ENCODE data around the gene PRSS35.
"Not testable (repeated sequence)": the region's sequence is repeated elsewhere in the genome, so short reads cannot be mapped to it uniquely, and the experiment has no call there.

PRSS35 gene

GRCh38 chr6:83518816-83519480, 6.6 kb downstream of the PRSS35 start:
- no peak for DNase-seq (ENCODE audit: low spot score)

GRCh38 chr6:83536034-83536646, 23.8 kb downstream of the PRSS35 start:
- no peak for DNase-seq (ENCODE audit: low spot score)

DNA sequence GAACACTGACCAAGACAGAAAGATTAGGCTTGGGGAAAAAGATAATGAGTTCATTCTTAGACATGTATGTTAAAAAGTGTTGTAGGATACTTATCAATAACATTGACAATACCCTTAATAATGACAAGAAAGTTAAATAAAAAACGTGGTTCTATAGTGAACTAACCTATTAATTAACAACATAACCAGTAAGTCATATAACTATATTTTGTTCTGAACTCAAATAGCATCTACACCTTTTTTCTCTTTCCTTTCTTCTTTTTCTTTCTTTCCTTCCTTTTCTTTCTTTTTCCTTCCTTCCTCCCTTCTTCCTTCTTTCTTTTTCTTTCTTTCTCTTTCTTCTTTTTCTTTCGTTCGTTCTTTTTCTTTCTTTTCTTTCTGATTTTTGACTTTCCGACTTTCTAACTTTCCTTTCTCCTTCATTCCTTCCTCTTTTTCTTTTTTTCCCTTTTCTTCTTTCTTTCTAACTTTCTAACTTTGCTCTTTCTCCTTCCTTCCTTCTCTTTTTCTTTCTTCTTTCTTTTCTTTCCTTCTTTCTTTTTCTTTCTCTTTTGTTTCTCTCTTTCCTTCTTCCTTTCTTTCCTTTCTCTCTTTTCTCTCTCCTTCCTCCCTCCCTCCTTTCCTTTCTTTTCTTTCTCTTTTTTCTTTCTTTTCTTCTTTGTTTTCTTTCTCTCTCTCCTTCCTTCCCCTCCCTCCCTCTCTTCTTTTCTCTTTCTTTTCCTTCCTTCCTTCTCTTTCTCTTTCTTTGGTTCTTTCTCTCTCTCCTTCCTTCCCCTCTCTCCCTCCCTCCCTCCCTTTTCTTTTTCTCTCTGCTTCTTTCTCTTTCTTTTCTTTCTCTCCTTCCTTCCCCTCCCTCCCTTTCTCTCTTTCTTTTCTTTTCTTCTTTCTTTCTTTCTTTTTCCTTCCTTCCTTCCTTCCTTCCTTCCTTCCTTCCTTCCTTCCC, 24.6 kb downstream of the PRSS35 start:
- DNase-seq (ENCODE audit: low spot score): no peak

DNA sequence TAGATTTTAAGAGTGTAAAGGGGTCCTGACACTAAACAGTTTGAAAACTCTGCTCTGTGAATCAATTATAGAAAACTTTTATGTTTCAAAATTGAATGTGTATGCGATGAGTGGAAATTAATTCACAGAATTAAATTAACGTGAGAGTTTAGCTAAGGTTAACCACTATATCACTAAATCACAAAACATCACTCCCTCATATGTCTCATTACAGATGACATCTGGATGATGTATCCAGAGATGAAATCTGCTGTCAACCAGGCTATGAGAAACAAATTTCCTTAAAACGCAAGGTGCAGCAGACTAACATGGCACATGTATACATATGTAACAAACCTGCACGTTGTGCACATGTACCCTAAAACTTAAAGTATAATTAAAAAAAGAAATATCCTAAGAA, 27.3 kb downstream of the PRSS35 start:
- no peak for DNase-seq (ENCODE audit: low spot score)

- no peak for DNase-seq (ENCODE audit: low spot score)
Measured at GRCh38 chr6:83546636-83547035, 34.3 kb downstream of the PRSS35 start.

DNA sequence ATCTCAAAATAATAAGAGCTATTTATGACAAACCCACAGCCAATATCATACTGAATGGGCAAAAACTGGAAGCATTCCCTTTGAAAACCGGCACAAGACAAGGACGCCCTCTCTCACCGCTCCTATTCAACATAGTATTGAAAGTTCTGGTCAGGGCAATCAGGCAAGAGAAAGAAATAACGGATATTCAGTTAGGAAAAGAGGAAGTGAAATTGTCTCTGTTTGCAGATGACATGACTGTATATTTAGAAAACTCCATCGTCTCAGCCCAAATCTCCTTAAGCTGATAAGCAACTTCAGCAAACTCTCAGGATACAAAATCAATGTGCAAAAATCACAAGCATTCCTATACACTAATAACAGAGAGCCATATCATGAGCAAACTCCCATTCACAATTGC, 38.1 kb downstream of the PRSS35 start:
- not testable (repeated sequence) for DNase-seq (ENCODE audit: low spot score)

- not testable (repeated sequence) for DNase-seq (ENCODE audit: low spot score)
Measured at GRCh38 chr6:83551748-83552147, 39.4 kb downstream of the PRSS35 start.

- DNase-seq (ENCODE audit: low spot score): no peak
Measured at GRCh38 chr6:83556871-83557270, 44.5 kb downstream of the PRSS35 start.

DNA sequence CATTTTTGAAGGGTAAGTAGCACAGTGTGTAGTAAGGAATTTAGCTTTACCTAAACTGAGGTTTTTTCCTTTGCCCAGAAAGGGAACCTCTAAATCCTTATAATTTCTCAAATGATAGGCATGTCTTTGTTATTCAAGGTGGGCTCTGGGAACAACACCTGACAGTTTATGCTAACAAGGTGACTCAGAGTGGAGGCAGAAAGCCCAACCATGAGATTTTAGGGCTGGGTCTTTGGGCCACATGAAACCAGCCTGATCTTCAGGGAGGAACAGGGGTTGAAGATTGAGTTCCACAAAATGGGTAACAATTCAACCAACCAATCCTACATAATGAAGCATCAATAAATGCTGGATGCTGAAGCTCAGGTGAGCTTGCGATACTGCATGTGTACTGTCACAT, 46.6 kb downstream of the PRSS35 start:
- no peak for DNase-seq (ENCODE audit: low spot score)

GRCh38 chr6:83571663-83572185, 59.4 kb downstream of the PRSS35 start:
- DNase-seq (ENCODE audit: low spot score): not testable (repeated sequence)

GRCh38 chr6:83574783-83575182, 62.4 kb downstream of the PRSS35 start:
- DNase-seq (ENCODE audit: low spot score): no peak

Data from left forelimb (tissue), 1 donor.